ENCODE results near the gene MYBPH. TPM values are rescaled to one million over a fixed set of nuclear protein-coding genes. Genes with fewer than 3 reads are reported as not detected.

The MYBPH gene
- total RNA-seq, 1 donor from 2014 or later = not detected

DNA sequence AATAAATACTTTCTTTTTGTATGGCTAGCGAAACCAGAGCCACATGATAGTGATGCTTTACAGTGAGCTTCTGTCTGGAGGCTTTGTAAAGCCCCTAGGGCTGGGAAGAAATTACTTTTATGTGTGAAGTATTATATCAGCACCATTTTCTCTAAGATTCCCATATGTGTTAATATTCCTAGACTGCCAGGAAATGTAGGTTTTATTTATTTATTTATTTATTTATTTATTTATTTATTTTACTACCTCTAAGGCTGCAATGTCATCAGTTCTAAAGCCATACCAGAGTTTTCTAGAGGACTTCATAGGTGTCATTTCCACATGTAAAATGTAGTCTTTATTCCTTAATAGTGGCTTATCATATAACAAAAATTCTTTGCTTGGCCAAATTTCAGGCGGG, 15.3 kb upstream of the MYBPH start:
- no peaks in the 10 kb centered on the region for H3K36me3 Mint-ChIP-seq (ENCODE audit: low read depth)
- TF ChIP-seq, protein P1, sequence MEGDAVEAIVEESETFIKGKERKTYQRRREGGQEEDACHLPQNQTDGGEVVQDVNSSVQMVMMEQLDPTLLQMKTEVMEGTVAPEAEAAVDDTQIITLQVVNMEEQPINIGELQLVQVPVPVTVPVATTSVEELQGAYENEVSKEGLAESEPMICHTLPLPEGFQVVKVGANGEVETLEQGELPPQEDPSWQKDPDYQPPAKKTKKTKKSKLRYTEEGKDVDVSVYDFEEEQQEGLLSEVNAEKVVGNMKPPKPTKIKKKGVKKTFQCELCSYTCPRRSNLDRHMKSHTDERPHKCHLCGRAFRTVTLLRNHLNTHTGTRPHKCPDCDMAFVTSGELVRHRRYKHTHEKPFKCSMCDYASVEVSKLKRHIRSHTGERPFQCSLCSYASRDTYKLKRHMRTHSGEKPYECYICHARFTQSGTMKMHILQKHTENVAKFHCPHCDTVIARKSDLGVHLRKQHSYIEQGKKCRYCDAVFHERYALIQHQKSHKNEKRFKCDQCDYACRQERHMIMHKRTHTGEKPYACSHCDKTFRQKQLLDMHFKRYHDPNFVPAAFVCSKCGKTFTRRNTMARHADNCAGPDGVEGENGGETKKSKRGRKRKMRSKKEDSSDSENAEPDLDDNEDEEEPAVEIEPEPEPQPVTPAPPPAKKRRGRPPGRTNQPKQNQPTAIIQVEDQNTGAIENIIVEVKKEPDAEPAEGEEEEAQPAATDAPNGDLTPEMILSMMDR (conservative IDR thresholded peaks at IDR 0.05) = no peak
- no peak overlapping the region for H3K4me3 Mint-ChIP-seq
- H3K4me1 Mint-ChIP-seq = peaks cover 28% of the 10 kb centered on the region
- no peak for DNase-seq (ENCODE audit: low read depth, low spot score)
- no peak overlapping the region for H3K27ac Mint-ChIP-seq (ENCODE audit: unreplicated experiment)
- H3K27me3 Mint-ChIP-seq (ENCODE audit: low read depth) = no peaks in the 10 kb centered on the region
- no peaks in the 10 kb centered on the region for H3K9me3 Mint-ChIP-seq

DNA sequence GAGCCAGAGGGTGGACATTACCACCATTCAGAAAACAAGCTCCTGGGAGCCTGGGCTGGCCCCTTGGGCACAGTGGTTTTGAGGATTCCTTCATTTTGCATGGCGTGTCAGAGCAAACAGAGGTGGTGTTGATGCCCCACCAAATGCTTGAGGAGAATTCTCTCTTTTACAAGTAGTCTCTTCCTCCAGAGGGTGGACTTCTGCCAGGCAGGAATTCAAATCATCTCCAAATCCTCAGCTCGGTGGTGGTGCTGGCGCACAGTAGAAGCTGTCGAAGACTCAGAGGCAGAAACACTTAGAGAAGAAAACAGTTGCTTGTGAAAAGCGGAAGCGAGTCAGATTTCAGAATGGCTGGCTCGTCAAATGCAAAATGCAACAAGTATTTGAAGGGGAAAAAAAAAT, 14.3 kb upstream of the MYBPH start:
- H3K36me3 Mint-ChIP-seq (ENCODE audit: low read depth) = no peaks in the 10 kb centered on the region
- H3K27ac Mint-ChIP-seq (ENCODE audit: unreplicated experiment) = no peak overlapping the region
- no peaks in the 10 kb centered on the region for H3K9me3 Mint-ChIP-seq
- TF ChIP-seq, protein P1 (conservative IDR thresholded peaks at IDR 0.05) = no peak
- H3K4me1 Mint-ChIP-seq = peaks cover 31% of the 10 kb centered on the region
- H3K27me3 Mint-ChIP-seq (ENCODE audit: low read depth) = no peaks in the 10 kb centered on the region
- no peak overlapping the region for H3K4me3 Mint-ChIP-seq
- DNase-seq (ENCODE audit: low read depth, low spot score) = no peak

DNA sequence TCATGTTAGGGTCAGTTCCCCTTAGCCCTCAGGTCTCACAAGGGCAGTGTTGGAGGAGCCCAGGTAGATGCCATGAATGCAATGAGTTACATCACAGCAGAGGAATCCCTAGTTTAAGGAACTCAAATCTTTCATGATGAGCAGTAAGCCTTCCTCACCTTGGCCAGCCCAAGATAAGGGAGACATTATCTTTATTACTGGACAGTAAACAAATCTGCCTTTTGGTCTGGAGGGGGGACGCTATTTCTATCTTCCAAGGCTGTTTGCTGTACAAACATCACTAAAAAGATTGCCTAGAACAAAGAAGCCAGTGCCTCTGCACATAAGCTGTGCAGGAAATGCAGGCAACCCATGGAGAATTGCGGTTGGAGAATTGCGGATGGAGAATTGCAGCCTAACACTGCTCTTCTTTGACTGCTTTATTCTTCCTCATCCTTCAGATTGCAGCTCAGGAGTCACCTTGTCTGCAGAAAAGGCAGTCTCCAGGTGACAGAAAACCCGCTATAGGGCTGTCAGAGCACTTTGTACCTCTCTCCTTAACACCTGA, 13.1 kb upstream of the MYBPH start:
- H3K27me3 Mint-ChIP-seq (ENCODE audit: low read depth) = no peaks in the 10 kb centered on the region
- H3K4me1 Mint-ChIP-seq = peaks cover 31% of the 10 kb centered on the region
- no peak overlapping the region for H3K27ac Mint-ChIP-seq (ENCODE audit: unreplicated experiment)
- no peak for DNase-seq (ENCODE audit: low read depth, low spot score)
- TF ChIP-seq, protein P1 (conservative IDR thresholded peaks at IDR 0.05) = no peak
- H3K36me3 Mint-ChIP-seq (ENCODE audit: low read depth) = no peaks in the 10 kb centered on the region
- H3K9me3 Mint-ChIP-seq = no peaks in the 10 kb centered on the region
- H3K4me3 Mint-ChIP-seq = no peak overlapping the region

DNA sequence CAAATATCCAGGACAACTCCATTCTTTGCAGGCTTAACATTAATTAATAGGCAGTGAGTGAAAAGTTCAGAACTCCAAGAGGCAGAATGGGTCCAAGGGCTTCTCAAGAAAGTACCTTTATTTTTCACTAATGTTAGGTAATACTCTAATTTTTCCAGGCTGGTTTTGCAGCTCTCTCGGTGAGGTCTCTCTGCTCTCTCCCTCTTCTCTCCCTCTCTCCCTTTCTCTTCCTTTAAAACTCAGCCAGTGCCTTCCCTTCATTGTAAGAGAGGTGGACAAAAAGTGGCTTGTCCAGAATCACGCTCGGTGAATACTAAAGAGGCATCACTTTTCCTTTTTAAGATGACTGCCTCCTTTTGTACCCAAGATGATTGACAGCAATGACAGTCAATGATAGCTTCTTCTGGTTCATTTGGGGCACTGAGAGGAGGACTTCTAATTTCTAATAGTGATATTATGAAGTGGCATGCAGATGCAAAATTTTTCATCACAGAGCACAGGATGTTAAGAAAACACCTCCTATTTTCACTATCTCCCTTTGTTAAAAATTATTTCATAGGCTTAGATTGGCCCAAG, 12.2 kb upstream of the MYBPH start:
- Mint-ChIP-seq H3K27ac (ENCODE audit: unreplicated experiment) (peak overlapping the region; percentile 57), H3K4me1 (peaks cover 31% of the 10 kb centered on the region), H3K36me3 (ENCODE audit: low read depth) (no peaks in the 10 kb centered on the region), H3K4me3 (no peak overlapping the region), H3K27me3 (ENCODE audit: low read depth) (no peaks in the 10 kb centered on the region), H3K9me3 (no peaks in the 10 kb centered on the region)
- TF ChIP-seq, protein P1 (conservative IDR thresholded peaks at IDR 0.05) = no peak
- no peak for DNase-seq (ENCODE audit: low read depth, low spot score)

DNA sequence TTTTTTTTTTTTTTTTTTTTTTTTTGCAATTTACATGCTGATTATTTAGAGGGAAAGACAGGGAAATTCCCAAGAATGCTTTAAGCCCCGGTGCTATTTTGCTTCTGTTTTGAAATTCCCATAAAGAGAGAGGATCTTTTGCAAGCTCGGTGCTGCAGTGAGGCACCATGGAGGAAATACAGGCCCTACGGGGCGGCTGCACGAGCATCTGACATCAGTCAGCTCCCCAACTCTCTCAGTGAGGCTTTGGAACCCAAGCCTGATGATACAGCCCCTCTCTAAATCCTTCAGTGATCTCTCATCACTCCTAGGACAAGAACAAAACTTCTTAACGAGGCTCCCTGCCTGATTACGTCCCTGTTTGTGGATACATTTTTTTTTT, 11.7 kb upstream of the MYBPH start:
- no peak for DNase-seq (ENCODE audit: low read depth, low spot score)
- Mint-ChIP-seq H3K9me3 (no peaks in the 10 kb centered on the region), H3K27ac (ENCODE audit: unreplicated experiment) (no peak overlapping the region), H3K4me3 (no peak overlapping the region), H3K4me1 (peaks cover 28% of the 10 kb centered on the region), H3K27me3 (ENCODE audit: low read depth) (no peaks in the 10 kb centered on the region), H3K36me3 (ENCODE audit: low read depth) (no peaks in the 10 kb centered on the region)
- TF ChIP-seq, protein P1 (conservative IDR thresholded peaks at IDR 0.05) = no peak

Measured in neural crest cell (in vitro differentiated cells).